Activated naive CD4-positive, alpha-beta T cell treated with anti-CD3 and anti-CD28 coated beads for 36 hours (primary cell): ENCODE results near the gene TMED7. TPM values are rescaled to one million over a fixed set of nuclear protein-coding genes. Genes with fewer than 3 reads are reported as not detected.

Experiments used
- CTCF ChIA-PET: fragments of 350-600 bp; sonication (Branson Sonifier 250); formaldehyde crosslinking; loops from one replicate; lab custom pipeline; 2021; ENCODE audit warnings: antibody characterized with exemption; lab: Charles Lee
- DNase-seq: peaks from one replicate; pipeline ENCODE4 v3.0.0-alpha.2; 2020
- H3K27ac Mint-ChIP-seq: one replicate; pipeline ENCODE4 v1.8.0; 2021; ENCODE audit warnings: mild to moderate bottlenecking, mixed read lengths
- H3K27me3 Mint-ChIP-seq: one replicate; pipeline ENCODE4 v1.8.0; 2021; ENCODE audit warnings: low read depth, mixed read lengths
- H3K36me3 Mint-ChIP-seq: one replicate; pipeline ENCODE4 v1.8.0; 2021; ENCODE audit warnings: low read depth, mixed read lengths
- H3K4me1 Mint-ChIP-seq: one replicate; pipeline ENCODE4 v1.8.0; 2021; ENCODE audit warnings: low read depth, mixed read lengths
- H3K4me3 Mint-ChIP-seq: one replicate; pipeline ENCODE4 v1.8.0; 2021; ENCODE audit warnings: mild to moderate bottlenecking, moderate library complexity, mixed read lengths
- H3K9me3 Mint-ChIP-seq: one replicate; pipeline ENCODE4 v1.8.0; 2021; ENCODE audit warnings: mixed read lengths
- intact Hi-C: fragments of 100-400 bp; cut with micrococcal nuclease; formaldehyde crosslinking; loops from one replicate; pipeline ENCODE4 v1.15.1; 2023
- total RNA-seq, 2 experiments: library from RNA; stranded (reverse); gene quantifications; one replicate each; pipeline ENCODE4 v1.2.3, GENCODE V29; 2021

The TMED7 gene
- total RNA-seq, 2 experiments from 2014 or later = 34.6 to 35.4 TPM

DNA sequence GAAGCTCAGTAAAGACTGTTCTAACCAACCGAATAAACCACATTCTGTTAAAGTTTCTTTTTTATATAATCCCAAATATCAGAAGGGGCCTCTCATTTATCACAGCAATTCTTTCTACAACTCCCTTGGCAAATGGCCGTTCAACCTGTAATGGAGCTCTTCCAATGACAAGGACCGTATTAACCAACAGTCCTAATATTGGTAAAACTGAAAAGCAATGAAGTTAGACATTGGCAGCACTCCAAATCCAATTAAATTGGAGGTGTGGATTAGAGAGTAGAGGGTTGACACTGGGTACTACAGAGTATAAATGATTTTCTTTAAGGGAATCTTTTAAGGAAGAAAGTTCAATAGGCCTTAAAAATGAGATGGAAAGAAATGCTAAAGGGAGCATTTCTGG lies 842 bp downstream of the TMED7 start:
- Mint-ChIP-seq H3K4me1 (peaks cover 21% of the 10 kb centered on the region), H3K27me3 (no peaks in the 10 kb centered on the region), H3K9me3 (no peaks in the 10 kb centered on the region), H3K36me3 (peaks cover 6% of the 10 kb centered on the region), H3K4me3 (no peak overlapping the region), H3K27ac (peak overlapping the region; percentile 71)
- no peak for DNase-seq
- intact Hi-C loops = loop anchor here (5.0 kb wide), 1 partner anchor 337 kb away; the partner anchor contains the start of gene LVRN
- CTCF ChIA-PET = interaction anchor here (0.7 to 1.9 kb wide), 6 partner anchors 9 to 316 kb away, joined by 3 to 5 read pairs (median 4); no protein-coding TSS in a partner anchor

DNA sequence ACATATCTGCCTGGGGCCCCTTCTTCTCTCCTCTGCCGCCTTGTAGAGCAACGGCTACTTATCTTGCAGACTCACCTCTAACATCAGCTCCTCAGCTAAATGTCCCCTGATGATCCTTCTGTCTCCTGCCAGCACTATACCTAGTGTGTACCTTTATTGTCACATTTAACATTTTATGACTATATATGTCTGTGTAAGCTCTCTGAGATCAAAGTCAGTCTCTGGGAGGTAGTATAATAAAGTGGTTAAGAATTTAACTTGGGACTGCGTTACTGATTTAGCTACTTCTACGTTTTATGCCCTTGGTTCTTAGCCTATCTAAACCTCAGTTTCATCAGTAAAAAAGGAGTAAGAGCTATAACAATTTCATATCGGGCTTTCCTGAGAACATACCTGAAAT lies 2.2 kb downstream of the TMED7 start:
- Mint-ChIP-seq H3K27ac (no peak overlapping the region), H3K36me3 (peaks cover 12% of the 10 kb centered on the region), H3K9me3 (no peaks in the 10 kb centered on the region), H3K27me3 (no peaks in the 10 kb centered on the region), H3K4me1 (peaks cover 22% of the 10 kb centered on the region), H3K4me3 (no peak overlapping the region)
- CTCF ChIA-PET = interaction anchor here (0.6 to 1.9 kb wide), 9 partner anchors 10 to 445 kb away, joined by 3 to 5 read pairs (median 4); no protein-coding TSS in a partner anchor
- DNase-seq = no peak
- intact Hi-C loops = no loop called here

- peaks cover 21% of the 10 kb centered on the region for H3K36me3 Mint-ChIP-seq
Measured at GRCh38 chr5:115621365-115621900, 4.4 kb downstream of the TMED7 start.

GRCh38 chr5:115616892-115617291 lies 8.9 kb downstream of the TMED7 start:
- CTCF ChIA-PET = interaction anchor here (0.9 to 1.7 kb wide), 2 partner anchors 8 to 307 kb away, joined by 3 to 4 read pairs; no protein-coding TSS in a partner anchor

More at GRCh38 chr5:115621365-115621900, 4.4 kb downstream of the TMED7 start:
- H3K9me3 Mint-ChIP-seq = no peaks in the 10 kb centered on the region
- H3K27me3 Mint-ChIP-seq = no peaks in the 10 kb centered on the region
- CTCF ChIA-PET = no interaction called here
- DNase-seq = no peak
- intact Hi-C loops = no loop called here
- H3K4me1 Mint-ChIP-seq = peaks cover 26% of the 10 kb centered on the region
- H3K4me3 Mint-ChIP-seq = no peak overlapping the region
- no peak overlapping the region for H3K27ac Mint-ChIP-seq

DNA sequence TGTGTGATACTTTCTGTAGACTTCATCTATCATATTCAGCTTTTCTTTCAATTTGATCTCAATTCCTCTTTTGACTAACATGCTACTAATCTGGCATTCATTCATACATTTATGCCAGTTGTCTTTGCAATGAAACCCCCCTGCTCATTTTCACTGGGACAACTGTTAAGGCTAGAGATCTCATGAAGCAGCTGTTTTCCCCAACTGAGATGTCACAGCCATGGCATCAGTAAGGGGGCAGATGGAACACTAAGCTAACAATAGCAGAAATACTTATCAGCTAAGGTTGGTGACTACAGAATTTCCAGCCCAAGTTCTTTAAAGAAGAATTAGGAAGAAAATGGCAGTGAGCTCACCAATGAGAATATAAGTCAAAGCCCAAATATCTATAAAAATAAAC lies 9.4 kb downstream of the TMED7 start:
- no peaks in the 10 kb centered on the region for H3K27me3 Mint-ChIP-seq
- H3K9me3 Mint-ChIP-seq = no peaks in the 10 kb centered on the region
- no peak overlapping the region for H3K4me3 Mint-ChIP-seq
- intact Hi-C loops = no loop called here
- peaks cover 36% of the 10 kb centered on the region for H3K36me3 Mint-ChIP-seq
- CTCF ChIA-PET = interaction anchor here (0.9 to 1.7 kb wide), 2 partner anchors 8 to 306 kb away, joined by 3 to 4 read pairs; no protein-coding TSS in a partner anchor
- DNase-seq = no peak
- H3K4me1 Mint-ChIP-seq = peaks cover 15% of the 10 kb centered on the region
- H3K27ac Mint-ChIP-seq = no peak overlapping the region

More at GRCh38 chr5:115616892-115617291, 8.9 kb downstream of the TMED7 start:
- no peak overlapping the region for H3K27ac Mint-ChIP-seq
- no peaks in the 10 kb centered on the region for H3K27me3 Mint-ChIP-seq
- no peak for DNase-seq
- H3K4me3 Mint-ChIP-seq = no peak overlapping the region
- intact Hi-C loops = no loop called here
- H3K9me3 Mint-ChIP-seq = no peaks in the 10 kb centered on the region
- peaks cover 16% of the 10 kb centered on the region for H3K4me1 Mint-ChIP-seq
- H3K36me3 Mint-ChIP-seq = peaks cover 36% of the 10 kb centered on the region

- CTCF ChIA-PET = no interaction called here
- peaks cover 19% of the 10 kb centered on the region for H3K36me3 Mint-ChIP-seq
- H3K4me3 Mint-ChIP-seq = no peak overlapping the region
- intact Hi-C loops = no loop called here
- DNase-seq = no peak
- H3K4me1 Mint-ChIP-seq = peaks cover 14% of the 10 kb centered on the region
- H3K27ac Mint-ChIP-seq = no peak overlapping the region
- H3K9me3 Mint-ChIP-seq = no peaks in the 10 kb centered on the region
- no peaks in the 10 kb centered on the region for H3K27me3 Mint-ChIP-seq
Measured at GRCh38 chr5:115611873-115612272, 14.0 kb downstream of the TMED7 start.

- Mint-ChIP-seq H3K36me3 (peaks cover 11% of the 10 kb centered on the region), H3K27me3 (no peaks in the 10 kb centered on the region), H3K9me3 (no peaks in the 10 kb centered on the region), H3K4me3 (no peak overlapping the region), H3K27ac (no peak overlapping the region), H3K4me1 (peaks cover 23% of the 10 kb centered on the region)
- CTCF ChIA-PET = interaction anchor here (1.5 kb wide), 1 partner anchor 17 kb away, joined by 4 read pairs; no protein-coding TSS in a partner anchor
- intact Hi-C loops = no loop called here
- no peak for DNase-seq
Measured at GRCh38 chr5:115607935-115608334, 17.9 kb downstream of the TMED7 start.

GRCh38 chr5:115605436-115605835 lies 20.4 kb downstream of the TMED7 start:
- H3K4me1 Mint-ChIP-seq = peaks cover 37% of the 10 kb centered on the region
- DNase-seq = no peak
- intact Hi-C loops = no loop called here
- H3K9me3 Mint-ChIP-seq = no peaks in the 10 kb centered on the region
- H3K27me3 Mint-ChIP-seq = no peaks in the 10 kb centered on the region
- no peak overlapping the region for H3K27ac Mint-ChIP-seq
- H3K4me3 Mint-ChIP-seq = no peak overlapping the region
- peaks cover 10% of the 10 kb centered on the region for H3K36me3 Mint-ChIP-seq
- CTCF ChIA-PET = interaction anchor here (0.6 kb wide), 1 partner anchor 28 kb away, joined by 3 read pairs; no protein-coding TSS in a partner anchor

GRCh38 chr5:115602591-115603125 lies 23.2 kb downstream of the TMED7 start:
- no peak for DNase-seq
- H3K27me3 Mint-ChIP-seq = no peaks in the 10 kb centered on the region
- intact Hi-C loops = loop anchor here (1.0 kb wide), 1 partner anchor 114 kb away; no protein-coding TSS in a partner anchor
- no peak overlapping the region for H3K27ac Mint-ChIP-seq
- peaks cover 10% of the 10 kb centered on the region for H3K36me3 Mint-ChIP-seq
- peak overlapping the region; percentile 59 for H3K4me3 Mint-ChIP-seq
- no peaks in the 10 kb centered on the region for H3K9me3 Mint-ChIP-seq
- CTCF ChIA-PET = interaction anchor here (0.6 kb wide), 1 partner anchor 11 kb away, joined by 3 read pairs; no protein-coding TSS in a partner anchor
- H3K4me1 Mint-ChIP-seq = peaks cover 40% of the 10 kb centered on the region

DNA sequence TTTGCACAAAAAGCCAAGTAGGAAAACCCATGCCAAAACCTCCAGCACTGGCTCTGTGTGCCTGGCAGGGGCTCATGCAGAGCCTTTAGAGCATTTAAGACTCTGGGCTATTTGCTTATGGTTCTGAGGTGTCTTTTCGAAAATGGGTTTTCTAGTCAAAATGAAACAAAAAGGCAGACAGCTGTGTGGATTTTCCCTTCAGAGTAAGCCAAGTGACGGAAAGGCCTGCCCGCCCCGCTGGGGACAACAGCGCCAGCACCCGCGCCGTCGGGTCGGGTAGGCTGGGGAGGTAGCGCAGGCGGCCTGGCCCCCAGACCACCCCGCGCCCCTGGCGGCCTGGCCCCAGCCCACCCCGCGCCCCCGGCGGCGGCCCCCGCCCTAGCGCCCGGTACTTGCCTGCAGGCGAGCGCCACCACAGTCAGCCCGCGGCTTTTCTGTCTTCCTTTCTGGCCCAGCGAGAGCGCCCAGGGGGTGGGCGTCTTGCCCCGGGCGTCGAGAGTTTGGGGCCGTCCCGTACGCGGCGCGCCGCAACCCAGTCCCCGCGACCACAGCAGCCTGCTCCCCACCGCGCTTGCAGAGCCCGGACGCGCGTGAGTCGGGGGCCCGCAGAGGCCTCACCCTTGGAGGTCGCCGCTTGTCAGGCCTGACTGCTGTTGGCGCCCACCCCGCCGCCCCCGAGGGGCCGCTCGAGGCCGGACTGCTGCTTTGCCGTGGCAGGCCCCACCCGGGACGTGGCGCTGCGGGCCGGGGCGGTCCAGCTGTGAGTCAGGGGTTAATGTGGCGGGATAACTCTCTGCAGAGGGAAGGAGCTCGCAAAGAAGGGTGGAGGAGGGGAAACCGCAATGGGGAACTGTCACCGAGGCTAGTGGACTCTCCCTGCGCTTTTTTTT lies 23.9 kb downstream of the TMED7 start, which contains the start of gene TICAM2:
Gene TICAM2, minus strand, starts transcription at position 779 of the 890 bp plus-strand sequence. CDS start 21,223 bp downstream, outside the sequence.
- peaks cover 10% of the 10 kb centered on the region for H3K36me3 Mint-ChIP-seq
- H3K4me3 Mint-ChIP-seq = peak within 1 kb of the TSS; percentile 59
- intact Hi-C loops = loop anchor here (1.0 to 2.0 kb wide), 5 partner anchors 24 to 239 kb away; partner anchors contain the start of genes AP3S1, ATG12, FEM1C and TMED7
- CTCF ChIA-PET = interaction anchor here (0.6 to 1.1 kb wide), 6 partner anchors 11 to 714 kb away, joined by 3 to 4 read pairs (median 3); no protein-coding TSS in a partner anchor
- H3K9me3 Mint-ChIP-seq = no peaks in the 10 kb centered on the region
- peak; percentile 76 for DNase-seq
- H3K27ac Mint-ChIP-seq = no peak within 1 kb of the TSS
- H3K27me3 Mint-ChIP-seq = no peaks in the 10 kb centered on the region
- H3K4me1 Mint-ChIP-seq = peaks cover 39% of the 10 kb centered on the region

GRCh38 chr5:115600766-115601165 lies 25.1 kb downstream of the TMED7 start:
- Mint-ChIP-seq H3K9me3 (no peaks in the 10 kb centered on the region), H3K27me3 (no peaks in the 10 kb centered on the region), H3K27ac (no peak overlapping the region), H3K4me1 (peaks cover 34% of the 10 kb centered on the region), H3K36me3 (peaks cover 8% of the 10 kb centered on the region), H3K4me3 (no peak overlapping the region)
- CTCF ChIA-PET = interaction anchor here (0.9 to 1.1 kb wide), 4 partner anchors 13 to 239 kb away, joined by 3 to 4 read pairs (median 3); no protein-coding TSS in a partner anchor
- intact Hi-C loops = loop anchor here (1.0 to 2.0 kb wide), 4 partner anchors 26 to 241 kb away; partner anchors contain the start of genes AP3S1, ATG12, FEM1C and TMED7
- DNase-seq = no peak
